ENCODE results near the gene EVI5L.
"Not testable (repeated sequence)": the region's sequence is repeated elsewhere in the genome, so short reads cannot be mapped to it uniquely, and the experiment has no call there.

Gene EVI5L

GRCh38 chr19:7888145-7888825 is 58.3 kb downstream of the EVI5L start, which contains the start of gene LRRC8E:
Gene LRRC8E, plus strand, starts transcription at chr19:7888510. Its CDS starts 7,094 bp downstream, at chr19:7895604.
- H2AFZ ChIP-seq (ENCODE audit: low read length): no peak within 1 kb of the TSS

DNA sequence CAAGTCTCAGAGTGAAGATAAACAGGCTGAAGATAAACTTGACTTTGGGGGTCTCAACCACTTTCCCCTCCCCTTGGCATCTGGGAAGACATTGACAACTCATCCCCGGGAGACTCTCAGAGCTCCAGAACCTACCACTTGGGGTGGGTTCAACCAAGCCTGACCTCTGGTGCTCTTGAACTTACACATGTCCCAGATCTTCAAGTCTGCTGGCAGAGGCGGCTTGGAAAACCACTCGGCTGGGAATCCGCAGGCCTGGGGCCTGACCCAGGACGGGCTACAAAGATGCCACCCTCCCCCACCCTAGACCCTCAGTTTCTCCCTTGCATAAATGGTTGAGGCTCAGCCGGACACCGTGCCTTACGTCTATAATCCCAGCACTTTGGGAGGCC is 58.8 kb downstream of the EVI5L start:
- TF ChIP-seq, protein P1, sequence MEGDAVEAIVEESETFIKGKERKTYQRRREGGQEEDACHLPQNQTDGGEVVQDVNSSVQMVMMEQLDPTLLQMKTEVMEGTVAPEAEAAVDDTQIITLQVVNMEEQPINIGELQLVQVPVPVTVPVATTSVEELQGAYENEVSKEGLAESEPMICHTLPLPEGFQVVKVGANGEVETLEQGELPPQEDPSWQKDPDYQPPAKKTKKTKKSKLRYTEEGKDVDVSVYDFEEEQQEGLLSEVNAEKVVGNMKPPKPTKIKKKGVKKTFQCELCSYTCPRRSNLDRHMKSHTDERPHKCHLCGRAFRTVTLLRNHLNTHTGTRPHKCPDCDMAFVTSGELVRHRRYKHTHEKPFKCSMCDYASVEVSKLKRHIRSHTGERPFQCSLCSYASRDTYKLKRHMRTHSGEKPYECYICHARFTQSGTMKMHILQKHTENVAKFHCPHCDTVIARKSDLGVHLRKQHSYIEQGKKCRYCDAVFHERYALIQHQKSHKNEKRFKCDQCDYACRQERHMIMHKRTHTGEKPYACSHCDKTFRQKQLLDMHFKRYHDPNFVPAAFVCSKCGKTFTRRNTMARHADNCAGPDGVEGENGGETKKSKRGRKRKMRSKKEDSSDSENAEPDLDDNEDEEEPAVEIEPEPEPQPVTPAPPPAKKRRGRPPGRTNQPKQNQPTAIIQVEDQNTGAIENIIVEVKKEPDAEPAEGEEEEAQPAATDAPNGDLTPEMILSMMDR (conservative IDR thresholded peaks at IDR 0.05; ENCODE audit: low read length): no peak
- no peak for TF ChIP-seq EZH2phosphoT487 (IDR thresholded peaks at IDR 0.05; ENCODE audit: borderline replicate concordance)
- Histone ChIP-seq H3K9me3 (ENCODE audit: insufficient read depth, low read depth, low read length) (no peaks in the 10 kb centered on the region), H3K4me2 (ENCODE audit: low read depth, low read length, poor library complexity, severe bottlenecking) (no peak overlapping the region), H2AFZ (ENCODE audit: low read length) (no peak overlapping the region), H4K20me1 (ENCODE audit: insufficient read depth, low read length, poor library complexity, severe bottlenecking) (no peaks in the 10 kb centered on the region), H3F3A (ENCODE audit: low read depth) (no peaks in the 10 kb centered on the region), H3K79me2 (ENCODE audit: insufficient read depth, low read length) (no peaks in the 10 kb centered on the region), H3K4me3 (ENCODE audit: low read length, poor library complexity, severe bottlenecking) (no peak overlapping the region), H3K27me3 (ENCODE audit: insufficient read depth, low read length, poor library complexity, severe bottlenecking) (no peaks in the 10 kb centered on the region), H3K36me3 (ENCODE audit: insufficient read depth, low read length) (no peaks in the 10 kb centered on the region), H3K9ac (ENCODE audit: low read depth, low read length, poor library complexity, severe bottlenecking) (no peak overlapping the region), H3K4me1 (ENCODE audit: insufficient read depth, low read length, poor library complexity, severe bottlenecking) (peaks cover 4% of the 10 kb centered on the region), H3K9me2 (replicated peaks; ENCODE audit: low read depth, low read length) (no peaks in the 10 kb centered on the region)

More at GRCh38 chr19:7888145-7888825, 58.3 kb downstream of the EVI5L start, which contains the start of gene LRRC8E:
- no peaks in the 10 kb centered on the region for H3F3A ChIP-seq (ENCODE audit: low read depth)
- H3K4me1 ChIP-seq (ENCODE audit: insufficient read depth, low read length, poor library complexity, severe bottlenecking): peaks cover 4% of the 10 kb centered on the region
- no peak for TF ChIP-seq EZH2phosphoT487 (IDR thresholded peaks at IDR 0.05; ENCODE audit: borderline replicate concordance)
- TF ChIP-seq, protein P1 (conservative IDR thresholded peaks at IDR 0.05; ENCODE audit: low read length): no peak
- no peaks in the 10 kb centered on the region for H4K20me1 ChIP-seq (ENCODE audit: insufficient read depth, low read length, poor library complexity, severe bottlenecking)
- no peaks in the 10 kb centered on the region for H3K9me3 ChIP-seq (ENCODE audit: insufficient read depth, low read depth, low read length)
- no peak within 1 kb of the TSS for H3K4me3 ChIP-seq (ENCODE audit: low read length, poor library complexity, severe bottlenecking)
- no peaks in the 10 kb centered on the region for H3K27me3 ChIP-seq (ENCODE audit: insufficient read depth, low read length, poor library complexity, severe bottlenecking)
- H3K36me3 ChIP-seq (ENCODE audit: insufficient read depth, low read length): no peaks in the 10 kb centered on the region
- H3K79me2 ChIP-seq (ENCODE audit: insufficient read depth, low read length): no peaks in the 10 kb centered on the region
- no peaks in the 10 kb centered on the region for H3K9me2 ChIP-seq (replicated peaks; ENCODE audit: low read depth, low read length)
- no peak within 1 kb of the TSS for H3K9ac ChIP-seq (ENCODE audit: low read depth, low read length, poor library complexity, severe bottlenecking)
- no peak within 1 kb of the TSS for H3K4me2 ChIP-seq (ENCODE audit: low read depth, low read length, poor library complexity, severe bottlenecking)

DNA sequence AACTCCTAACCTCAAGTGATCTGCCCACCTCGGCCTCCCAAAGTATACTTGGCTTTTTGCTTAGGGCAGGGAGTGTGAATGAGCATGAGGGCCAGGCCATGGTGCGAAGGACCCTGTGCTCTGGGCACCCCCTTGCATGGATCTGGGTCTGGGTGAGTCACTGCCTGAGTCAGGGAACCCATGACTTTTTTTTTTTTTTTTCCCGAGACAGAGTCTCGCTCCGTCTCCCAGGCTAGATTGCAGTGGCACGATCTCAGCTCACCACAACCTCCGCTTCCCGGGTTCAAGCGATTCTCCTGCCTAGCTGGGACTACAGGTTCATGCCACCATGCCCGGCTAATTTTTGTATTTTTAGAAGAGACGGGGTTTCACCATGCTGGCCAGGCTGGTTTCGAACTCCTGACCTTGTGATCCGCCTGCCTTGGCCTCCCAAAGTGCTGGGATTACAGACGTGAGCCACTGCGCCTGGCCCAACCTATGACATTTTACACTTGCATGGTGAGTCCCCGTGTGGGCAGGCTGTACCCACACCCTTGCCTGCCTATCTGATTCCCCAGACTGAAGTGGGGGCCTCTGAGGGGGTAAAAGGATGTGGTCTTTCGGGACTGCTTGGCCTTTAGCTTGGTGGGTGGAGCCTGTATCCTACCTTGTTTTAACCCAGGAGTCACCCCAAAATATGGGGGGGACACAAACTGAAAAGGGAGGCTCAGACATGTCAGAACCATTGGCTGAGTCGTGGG is 63.5 kb downstream of the EVI5L start:
- not testable (repeated sequence) for H3F3A ChIP-seq (ENCODE audit: low read depth); H3K79me2 ChIP-seq (ENCODE audit: insufficient read depth, low read length)

More for the DNA sequence above, 63.5 kb downstream of the EVI5L start:
- not testable (repeated sequence) for H2AFZ ChIP-seq (ENCODE audit: low read length); H3K9ac ChIP-seq (ENCODE audit: low read depth, low read length, poor library complexity, severe bottlenecking); H3K9me2 ChIP-seq (replicated peaks; ENCODE audit: low read depth, low read length); H4K20me1 ChIP-seq (ENCODE audit: insufficient read depth, low read length, poor library complexity, severe bottlenecking); H3K4me3 ChIP-seq (ENCODE audit: low read length, poor library complexity, severe bottlenecking); H3K36me3 ChIP-seq (ENCODE audit: insufficient read depth, low read length); H3K4me1 ChIP-seq (ENCODE audit: insufficient read depth, low read length, poor library complexity, severe bottlenecking); H3K9me3 ChIP-seq (ENCODE audit: insufficient read depth, low read depth, low read length); H3K4me2 ChIP-seq (ENCODE audit: low read depth, low read length, poor library complexity, severe bottlenecking); H3K27me3 ChIP-seq (ENCODE audit: insufficient read depth, low read length, poor library complexity, severe bottlenecking)
